Activated CD8-positive, alpha-beta memory T cell treated with anti-CD3 and anti-CD28 coated beads, Interleukin-2, amount 50 U/mL, for 48 hours (primary cell): Measurements from ENCODE around the gene TRIM62.

Source experiments
- DNase-seq: peaks from one replicate; pipeline ENCODE4 v3.0.0-alpha.2; 2020

TRIM62 gene

DNA sequence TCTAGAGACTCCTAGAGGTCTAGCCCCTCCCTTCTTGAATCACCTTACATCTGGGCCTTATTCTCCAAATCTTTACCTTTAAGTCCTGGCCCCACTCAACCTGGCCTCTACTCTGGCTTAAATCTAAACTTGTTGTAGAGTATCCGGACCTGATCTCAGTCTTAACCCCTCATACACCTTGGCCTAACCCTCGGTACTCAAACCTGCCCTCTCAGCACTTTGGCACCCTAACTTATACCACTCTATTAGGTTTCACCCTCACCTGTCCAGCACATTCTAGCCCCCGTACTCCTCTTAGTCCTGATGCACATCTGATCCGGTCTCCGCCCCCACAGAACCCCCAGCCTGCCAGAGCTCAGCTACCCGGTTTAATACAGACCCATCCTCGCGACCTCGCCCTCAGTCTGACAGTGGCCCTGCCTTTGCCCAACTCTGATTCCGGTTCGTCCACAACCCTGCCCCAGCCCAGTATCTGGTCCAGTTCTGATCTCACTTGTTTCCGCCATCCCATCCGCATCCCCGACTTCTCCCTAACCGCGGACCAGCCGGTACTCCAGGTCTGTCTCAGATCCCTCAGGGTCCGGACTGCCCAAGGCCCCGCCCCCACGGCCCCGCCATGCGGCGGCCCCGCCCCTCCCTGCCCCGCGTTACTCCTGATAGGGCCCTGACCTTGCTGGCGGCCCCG lies 1.5 kb downstream of the TRIM62 start:
- no peak for DNase-seq

DNA sequence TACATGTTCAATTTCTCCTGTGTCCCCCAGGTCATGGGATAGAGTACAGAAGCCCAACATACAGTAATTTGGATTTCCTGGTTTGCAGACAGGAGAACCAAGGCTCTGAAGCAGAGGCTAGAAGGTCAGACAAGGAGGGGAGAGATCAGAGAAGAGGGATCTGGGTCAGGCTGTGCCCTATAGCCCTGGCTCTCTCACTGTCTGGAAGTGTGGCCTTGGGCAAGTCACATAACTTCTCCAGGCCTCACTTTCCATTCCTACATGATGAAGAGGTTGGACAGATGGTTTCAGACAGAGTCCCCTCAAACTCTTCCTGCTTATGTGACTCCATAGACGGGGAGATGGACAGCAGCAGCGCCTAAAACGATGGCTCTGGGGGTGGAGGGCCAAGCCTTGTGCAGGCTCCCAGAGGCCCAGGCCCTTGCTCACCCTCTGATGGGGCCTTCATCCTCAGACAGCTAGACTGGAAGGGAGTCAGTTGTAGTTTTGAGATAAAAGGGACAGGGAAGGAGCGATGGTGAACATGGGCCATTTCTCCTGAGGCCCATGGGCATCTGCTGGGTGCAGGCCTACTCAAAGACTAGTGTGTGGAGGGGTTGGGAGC lies 2.9 kb downstream of the TRIM62 start:
- DNase-seq: peak; percentile 28

DNA sequence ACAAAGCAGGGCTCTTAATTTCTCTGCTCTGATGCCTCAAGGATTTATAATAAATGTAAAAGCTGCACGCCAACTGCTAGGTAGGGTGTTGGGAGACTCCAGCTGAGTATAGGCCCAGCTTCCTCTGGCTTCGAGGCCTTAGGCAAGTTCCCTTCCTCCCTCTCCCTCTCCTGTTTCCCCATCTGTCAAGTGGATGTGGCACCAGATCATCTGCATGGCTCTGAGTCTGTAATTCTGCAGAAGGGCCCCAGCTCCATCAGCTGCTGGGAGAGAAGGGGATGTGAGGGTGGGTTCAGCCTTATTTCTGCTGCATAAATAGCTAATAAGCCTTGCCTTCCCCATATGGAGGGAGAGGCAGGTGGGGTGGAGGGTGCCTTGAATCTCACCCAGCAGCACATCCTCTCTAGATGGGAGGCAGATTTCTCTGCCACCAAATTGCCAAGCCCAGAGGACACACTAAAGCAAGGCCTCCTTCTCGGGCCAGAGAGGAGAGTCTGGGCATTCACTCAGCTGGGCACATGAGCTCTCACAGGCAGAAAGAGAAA lies 3.8 kb downstream of the TRIM62 start:
- no peak for DNase-seq

DNA sequence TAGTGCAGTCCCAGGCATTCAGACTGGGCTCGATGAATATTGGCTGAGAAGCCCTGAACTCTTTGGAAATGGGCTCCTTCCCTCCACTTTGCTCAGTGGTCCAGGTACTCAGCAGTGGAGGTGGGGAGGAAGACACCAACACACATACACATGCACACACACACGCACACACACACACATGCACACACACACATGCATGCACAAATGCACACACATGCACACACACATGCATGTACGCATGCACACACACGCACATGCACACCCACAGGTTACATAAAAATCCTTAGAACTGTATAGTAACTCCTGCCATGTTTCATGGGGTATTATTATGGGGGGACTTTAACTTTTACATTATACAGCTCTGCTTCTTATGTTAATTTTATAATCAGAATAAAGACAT lies 5.0 kb downstream of the TRIM62 start:
- DNase-seq: no peak

DNA sequence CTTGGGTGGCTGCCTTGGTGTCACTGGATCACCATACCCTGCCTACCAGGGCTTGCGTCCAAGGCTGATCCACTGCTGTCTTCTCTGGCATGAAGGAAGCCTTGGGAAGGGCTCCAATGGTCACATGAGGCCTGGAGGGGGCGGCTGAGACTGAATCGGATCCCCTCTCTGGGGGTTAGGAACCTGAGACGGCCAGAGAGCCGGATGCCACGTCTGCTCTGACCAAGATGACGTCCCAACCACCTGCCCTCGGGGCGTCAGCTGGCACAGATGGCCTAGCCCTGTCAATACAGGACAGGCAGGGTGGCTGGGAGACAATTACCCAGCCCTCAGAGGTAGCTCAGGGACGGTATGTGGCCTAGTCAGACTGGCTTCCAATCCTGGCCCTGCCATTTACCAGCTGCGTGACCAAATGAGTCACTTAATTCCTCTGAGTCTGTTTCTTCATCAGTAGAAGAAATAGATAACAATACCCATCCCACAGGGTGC lies 5.4 kb downstream of the TRIM62 start:
- DNase-seq: no peak

DNA sequence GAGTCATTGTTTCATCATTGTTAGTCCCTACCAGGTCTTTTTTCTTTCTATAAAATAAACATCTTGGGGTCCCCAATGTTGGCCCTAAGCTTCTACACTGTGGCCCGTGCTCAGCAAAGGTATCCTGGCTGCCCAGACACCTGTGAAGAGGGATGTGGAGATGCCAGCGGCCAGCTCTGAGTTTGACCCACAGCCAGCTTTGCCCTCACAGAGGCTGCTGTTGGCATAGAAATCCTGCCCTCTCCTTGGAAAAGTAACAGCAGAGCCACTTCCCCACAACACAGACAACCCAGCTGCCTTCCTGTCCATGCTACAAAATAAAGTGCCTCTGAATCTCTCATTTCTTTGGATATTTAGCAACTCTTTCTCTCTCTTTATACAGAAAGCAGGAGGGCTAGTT lies 6.0 kb downstream of the TRIM62 start:
- DNase-seq: no peak

DNA sequence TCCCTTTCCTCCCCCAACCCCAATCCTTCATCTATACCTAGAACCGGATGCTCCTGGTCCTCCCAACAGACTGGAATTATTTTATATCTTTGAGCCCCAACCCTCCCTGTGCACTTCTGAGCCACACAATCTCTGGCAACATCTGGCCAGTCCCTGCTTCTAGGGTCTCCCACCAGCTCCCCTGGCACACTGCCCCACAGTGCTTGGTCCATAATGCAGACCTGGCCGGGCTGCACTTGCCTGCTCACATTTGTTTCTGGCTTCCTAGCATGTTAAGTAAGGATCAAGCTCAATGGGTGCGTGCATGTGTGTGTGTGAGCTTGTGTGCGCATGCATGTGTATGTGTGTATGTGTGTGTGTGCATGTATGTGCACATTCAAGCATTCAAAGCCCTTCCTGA lies 8.8 kb downstream of the TRIM62 start:
- DNase-seq: no peak

DNA sequence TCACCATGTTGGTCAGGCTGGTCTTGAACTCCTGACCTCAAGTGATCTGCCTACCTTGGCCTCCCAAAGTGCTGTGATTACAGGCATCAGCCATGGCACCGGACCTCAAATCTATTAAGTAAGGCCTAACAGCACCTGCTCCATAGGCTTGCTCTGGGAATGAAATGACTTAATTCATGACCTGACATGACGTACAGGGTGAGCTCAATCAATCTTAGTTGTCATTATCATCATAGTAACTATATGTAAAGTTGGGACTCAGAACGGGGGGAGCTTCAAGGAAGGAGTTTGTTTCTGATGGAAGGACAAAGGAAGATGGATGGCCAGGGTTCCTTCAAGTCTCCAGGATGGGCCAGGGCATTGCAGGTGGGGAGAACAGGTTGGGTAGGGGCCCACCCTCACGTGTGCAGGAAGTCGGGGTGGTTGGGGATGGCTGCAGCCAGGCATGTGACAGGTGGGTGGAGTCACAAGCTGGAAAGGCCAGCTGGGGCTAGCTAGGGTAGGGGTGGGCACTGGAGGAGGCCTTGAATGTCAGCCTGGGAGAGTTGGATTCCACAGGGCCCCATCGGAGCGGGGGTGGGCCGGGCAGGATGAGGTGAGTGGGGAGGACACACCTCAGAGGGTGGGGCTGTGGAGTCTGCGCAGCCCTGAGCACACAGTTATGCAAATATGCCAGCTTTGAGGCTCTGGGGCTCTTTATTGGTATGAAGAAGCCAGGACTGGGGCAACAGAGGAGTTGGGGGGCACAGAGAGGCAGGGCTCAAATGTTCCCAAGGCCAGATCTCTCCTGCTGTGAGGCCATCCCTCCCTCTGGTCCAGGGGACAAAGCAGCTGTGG lies 9.6 kb downstream of the TRIM62 start:
- no peak for DNase-seq

DNA sequence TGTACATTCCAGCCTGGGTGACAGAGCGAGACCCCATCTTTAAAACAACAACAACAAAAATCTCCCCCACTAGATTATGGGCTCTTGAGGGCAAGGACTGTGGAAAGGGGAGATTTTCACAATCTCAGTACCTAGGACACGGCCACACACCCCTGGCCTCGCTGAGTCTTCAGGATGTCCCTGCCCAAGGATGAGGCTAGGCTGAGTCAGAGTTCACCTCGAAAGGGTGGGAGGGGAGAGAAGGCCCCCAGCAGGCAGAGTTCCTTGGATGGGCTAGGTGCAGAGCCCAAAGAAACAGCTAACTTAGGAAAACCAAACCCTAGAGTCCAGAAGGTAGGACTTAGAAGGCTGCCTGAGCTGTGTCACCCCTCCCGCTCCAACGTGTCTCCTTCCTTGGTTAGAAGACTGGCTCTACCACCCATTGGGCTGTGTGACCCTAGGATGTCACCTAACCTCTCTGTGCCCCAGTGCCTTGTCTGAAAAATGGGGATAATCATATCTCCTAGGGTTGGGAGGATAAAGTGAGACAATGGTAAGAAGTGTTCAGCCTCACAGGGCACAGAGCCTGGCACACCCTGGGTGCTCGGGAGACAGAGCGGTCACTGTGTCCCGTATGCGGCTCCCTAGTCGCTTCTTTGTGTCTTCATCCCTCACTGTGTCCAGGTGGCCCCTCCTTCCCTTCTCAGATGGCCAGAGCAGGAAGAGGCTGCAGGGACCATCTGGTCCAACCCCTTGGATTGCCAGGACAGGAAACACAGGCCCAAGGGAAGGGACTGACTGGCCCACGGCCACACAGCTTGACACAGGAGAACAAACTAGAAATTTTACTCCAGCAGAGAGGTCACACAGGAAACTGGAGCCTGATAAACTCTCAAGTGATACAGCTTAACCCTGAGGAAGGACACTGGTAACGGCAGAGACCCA lies 11.2 kb downstream of the TRIM62 start:
- no peak for DNase-seq

DNA sequence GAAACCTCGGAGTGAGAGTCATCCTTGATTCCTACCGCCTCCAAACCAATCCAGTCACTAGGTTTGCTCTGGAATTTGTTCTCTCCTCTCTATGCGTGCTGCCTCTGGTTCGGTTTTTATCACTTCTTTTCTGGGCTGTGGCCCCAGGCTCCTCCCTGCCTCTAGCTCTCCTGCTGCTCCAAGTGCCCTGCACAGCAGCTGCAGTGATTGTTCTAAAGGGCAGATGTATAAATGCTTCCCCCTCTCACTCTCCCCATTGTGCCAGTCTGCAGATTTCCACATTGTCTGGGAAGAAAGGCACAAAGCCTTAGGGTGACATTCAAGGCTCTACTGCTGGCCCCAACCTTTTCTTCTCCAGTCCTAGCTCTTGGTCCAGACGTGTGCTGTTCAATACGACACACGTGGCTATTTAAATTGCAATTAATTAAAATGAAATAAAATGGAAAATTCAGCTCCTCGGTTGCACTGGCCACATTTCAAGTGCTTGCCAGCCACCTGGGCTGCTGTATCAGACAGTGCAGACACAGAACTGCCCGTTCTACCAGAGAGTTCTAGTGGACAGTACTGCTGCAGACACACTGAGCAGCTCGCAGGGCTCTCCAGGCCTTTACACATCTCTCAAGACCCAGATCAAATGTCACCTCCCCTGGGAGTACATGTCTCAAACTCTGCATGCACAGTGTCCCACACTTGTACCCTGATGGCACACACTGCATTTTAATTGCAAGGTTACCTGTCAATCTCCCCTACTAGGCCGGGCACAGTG lies 12.4 kb downstream of the TRIM62 start:
- DNase-seq: no peak

DNA sequence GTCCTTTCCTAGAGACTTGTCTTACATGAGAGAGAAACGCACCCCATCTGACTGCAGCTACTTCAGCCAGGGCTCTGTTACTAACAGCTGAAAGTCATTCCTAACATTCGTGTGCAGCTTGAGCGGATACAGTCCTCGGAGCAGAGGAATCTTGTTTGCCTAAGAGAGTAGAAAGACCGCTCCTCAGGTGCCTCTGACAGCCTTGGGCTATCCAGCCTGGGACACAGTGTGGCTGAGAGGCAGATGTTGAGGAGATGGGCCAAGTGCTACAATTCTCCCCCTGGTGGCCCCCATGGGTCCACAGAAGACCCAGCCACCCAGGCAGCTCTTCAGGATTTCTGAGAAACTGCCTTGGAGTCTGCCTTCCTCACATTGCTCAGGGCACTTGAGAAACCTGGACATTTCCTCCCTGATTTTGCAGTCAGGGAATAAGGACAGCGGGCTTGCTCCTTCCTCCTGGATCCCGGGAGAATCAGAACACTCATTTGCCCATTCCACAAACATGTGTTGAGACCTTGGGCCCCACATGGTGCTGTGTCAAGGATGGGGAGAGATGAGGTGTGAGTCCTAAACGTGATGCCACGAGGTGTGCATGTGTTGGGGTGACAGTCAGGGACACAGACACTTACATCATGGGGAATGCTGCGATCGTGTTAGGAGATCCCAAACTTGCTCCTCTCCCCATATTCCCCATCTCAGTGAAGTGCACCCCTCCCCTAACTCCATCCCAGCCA lies 13.1 kb downstream of the TRIM62 start:
- DNase-seq: no peak

DNA sequence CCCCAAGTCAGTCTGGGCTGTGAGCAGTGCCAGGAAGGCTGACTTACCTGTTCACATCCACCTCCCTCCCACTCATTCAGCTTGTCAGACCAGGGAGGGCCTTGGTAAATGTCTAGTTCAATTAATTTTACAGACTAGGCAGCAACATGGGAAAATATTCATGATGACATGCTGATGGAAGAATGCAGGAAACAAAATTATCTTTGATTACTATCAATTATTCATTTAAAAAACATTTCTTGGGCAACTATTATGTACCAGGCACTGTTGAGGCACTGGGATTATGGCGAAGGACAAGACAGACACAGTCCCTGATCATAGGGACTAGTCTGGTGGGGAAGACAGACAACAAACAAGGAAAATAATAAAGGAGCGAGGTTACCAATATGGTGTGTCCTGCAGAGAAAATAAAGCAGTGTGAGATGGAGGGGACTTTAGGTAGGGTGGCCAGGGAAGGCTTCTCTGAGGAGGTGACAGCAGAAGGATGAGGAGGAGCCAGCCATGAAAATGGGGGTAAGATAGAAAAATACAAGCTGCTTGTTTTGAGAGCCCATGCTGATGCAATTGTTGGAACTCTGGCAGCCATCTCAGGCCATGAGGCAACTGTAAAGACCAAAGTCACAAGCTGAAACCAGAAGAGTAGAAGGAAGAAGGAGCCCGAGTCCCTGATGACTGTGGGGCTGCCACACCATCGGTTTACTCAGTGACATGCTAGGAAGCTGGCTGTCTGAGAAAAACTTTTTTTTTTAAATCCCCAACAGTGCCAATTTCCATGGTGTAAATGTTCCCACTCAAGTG lies 14.0 kb downstream of the TRIM62 start:
- no peak for DNase-seq

DNA sequence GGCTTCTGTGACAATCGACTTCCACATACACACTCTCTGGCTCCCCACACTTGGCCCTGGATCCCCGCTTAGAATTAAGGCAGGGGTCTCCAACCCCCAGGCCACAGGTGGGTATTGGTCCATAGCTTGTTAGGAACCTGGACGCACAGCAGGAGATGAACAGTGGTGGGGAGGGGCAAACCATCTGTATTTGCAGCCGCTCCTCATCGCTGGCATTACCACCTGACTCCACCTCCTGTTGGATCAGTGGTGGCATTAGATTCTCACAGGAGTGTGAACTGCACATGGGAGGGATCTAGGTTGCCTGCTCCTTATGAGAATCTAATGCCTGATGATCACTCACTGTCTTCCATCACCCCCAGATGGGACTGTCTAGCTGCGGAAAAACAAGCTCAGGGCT lies 16.0 kb downstream of the TRIM62 start:
- DNase-seq: no peak

DNA sequence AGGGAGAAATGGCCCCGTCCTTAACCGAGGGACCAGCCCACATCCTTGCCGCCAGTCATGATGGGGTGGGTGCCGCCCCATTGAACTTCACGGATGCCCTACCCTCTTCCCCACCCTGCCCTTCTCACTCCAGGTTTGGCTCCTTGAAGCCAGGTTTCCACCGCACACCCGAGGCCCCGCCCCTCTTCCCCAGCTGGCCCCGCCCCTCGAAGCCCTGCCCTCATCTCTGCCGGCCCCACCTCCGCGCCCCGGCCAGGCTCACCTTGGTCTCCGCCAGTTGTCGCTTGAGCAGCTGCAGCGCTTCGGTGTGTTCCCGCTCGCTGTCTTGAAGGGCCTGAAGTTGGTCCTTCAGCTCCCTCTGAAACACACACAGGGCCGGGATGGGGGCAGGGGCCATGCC lies 16.6 kb downstream of the TRIM62 start:
- DNase-seq: no peak

DNA sequence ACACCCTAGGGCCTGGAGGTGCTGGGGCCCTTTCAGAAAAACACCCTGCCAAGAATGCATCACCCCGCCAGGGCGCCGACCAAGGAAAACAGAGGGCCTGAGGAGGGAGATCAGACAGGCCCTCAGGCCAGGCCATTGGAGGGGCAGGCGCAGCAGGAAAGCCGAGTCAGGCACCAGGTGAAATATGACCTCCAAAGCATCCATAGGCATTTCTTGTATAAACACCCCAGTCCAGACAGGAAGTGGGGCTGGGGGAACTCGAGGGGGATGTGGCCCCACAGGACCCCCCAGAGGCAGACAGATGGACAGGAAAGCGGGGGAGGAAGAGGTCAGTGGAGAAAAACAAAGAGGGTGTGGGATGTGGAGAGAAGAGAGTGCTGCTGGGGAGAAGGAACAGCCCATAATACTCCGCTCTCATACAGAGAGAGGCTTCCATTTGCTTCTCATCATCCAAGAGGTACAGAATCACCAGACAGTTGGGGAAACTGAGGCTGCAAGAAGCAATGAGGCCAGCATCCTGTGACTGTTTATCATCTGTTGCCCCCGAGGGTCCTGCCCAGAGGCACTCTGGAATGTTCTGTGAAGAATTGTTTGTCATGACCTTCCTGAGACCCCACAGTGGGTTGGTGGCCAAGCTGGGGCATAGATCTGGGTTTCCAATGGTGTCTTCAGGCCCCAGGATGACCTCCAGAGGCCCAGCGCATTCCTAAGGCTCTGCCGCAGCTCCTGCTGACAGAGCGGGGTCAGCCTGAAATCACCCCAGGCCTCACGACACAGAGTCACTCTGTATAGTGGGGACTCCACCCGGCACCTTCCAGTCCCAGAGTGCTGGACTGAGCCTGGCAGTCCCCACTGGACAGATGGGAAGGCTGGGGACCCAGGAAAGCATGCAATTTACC lies 18.0 kb downstream of the TRIM62 start:
- DNase-seq: no peak

DNA sequence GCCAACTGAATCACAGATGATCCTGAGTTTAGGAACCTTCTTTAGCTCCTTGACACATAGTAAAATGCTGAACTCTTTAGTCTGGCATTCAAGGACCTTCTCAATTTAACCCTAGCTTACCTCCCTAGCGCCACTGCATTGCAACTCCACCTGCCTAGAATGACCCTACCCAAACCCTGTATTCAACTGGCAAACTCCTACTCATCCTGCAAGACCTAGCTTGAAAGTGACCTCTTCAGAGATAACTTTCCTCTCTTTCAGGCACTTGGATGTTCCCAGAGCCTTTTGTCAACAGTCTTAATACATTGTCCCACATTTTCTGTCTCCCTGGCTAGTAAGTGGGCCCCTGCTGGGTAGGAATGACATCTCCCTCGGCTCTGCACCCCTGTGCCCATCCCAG lies 19.7 kb downstream of the TRIM62 start:
- no peak for DNase-seq

DNA sequence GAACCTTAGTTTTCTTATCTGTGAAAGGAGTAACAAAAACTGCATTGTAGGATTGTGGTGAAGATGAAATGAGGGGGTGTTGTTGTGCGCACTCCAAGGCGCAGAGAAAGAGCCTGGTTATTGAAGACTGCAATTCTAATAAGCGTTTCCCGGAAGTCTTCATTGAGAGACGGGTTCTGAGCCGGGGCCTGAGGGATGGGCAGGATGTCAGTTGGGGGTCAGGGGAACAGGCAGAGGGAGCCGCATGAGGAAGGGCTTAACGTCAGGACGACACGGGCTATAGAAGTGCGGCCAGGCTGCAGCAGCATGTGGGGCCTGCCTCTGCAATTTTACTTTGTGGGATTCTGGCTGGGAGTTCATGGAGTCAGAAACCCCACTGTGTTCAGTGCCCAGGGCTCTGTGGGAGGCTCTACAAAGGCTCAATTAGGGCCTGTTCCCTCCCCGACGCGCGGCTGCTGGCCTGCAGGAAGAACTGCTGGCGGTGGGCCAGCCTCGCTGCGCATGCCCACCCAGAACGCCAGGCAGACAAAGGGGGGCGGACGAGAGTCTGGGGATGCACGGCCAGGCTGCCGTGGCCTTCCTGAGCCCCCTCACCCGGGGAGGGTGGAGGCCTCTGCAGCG lies 20.7 kb downstream of the TRIM62 start:
- DNase-seq: no peak

DNA sequence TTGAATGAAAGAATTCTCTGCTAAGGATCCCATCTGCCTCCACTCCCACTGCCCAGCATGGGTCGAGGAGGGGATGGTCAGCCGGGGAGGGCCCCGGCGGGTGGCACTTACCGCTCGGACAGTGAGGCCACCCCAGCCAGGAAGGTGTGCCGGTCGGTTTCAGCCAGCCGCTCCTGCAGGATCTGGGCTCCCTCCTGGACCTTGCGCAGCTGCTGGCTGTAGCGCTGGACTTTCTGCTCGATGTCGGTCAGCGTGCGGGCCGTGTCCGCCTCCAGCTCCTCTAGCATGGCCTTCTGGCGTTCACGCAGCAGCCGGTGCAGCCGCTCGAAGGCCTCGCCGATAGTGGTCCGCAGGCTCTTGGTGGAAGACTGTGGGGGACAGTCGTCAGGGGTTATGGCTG lies 22.3 kb downstream of the TRIM62 start:
- DNase-seq: no peak

DNA sequence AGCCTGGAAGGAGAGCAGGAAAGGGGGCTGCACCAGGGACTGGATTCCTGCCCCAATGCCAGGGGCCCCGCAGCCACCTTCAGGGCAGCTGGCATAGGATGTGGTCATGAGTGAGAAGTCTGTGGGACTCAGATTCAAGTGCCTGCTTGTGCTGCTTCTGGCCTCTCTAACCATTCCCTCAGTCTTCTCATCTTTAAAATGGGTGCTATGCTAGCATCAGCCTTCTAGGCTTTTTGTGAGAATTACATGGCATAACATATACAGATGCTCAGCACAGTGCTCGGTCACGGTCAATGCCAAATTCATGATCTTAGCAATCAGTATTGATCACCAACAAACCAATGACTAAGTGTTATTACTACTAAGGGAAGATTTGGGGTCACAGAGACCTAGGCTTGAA lies 23.5 kb downstream of the TRIM62 start:
- DNase-seq: no peak
